G401 (cell line): ENCODE results near the gene GPR137. TPM values are rescaled to one million over a fixed set of nuclear protein-coding genes. Genes with fewer than 3 reads are reported as not detected.
"Not testable (repeated sequence)": the region's sequence is repeated elsewhere in the genome, so short reads cannot be mapped to it uniquely, and the experiment has no call there.

Experiments
- DNase-seq: peaks from one replicate; pipeline ENCODE4 v3.0.0-alpha.2; 2015; ENCODE audit warnings: low spot score
- in situ Hi-C: cut with HindIII; loops from 2 replicates; pipeline ENCODE4 v1.10.0; 2016; ENCODE audit warnings: low sequenced_read_pairs, mixed read lengths
- total RNA-seq: library from RNA; depleted of rRNA; stranded (reverse); fragments of >200 nt; shearing (Covaris generic); gene quantifications from 2 replicates; pipeline ENCODE4 v1.2.3, GENCODE V29; 2014; rRNA removed

GPR137 gene
- total RNA-seq = 17.8 and 25.9 TPM in 2 replicates

GRCh38 chr11:64284962-64285884 lies at the start of gene GPR137:
TSS of gene GPR137 (plus strand) at chr11:64285848. CDS start at chr11:64286525, 677 bp downstream.
- peak; percentile 82 for DNase-seq
- in situ Hi-C loops = no loop called here

- in situ Hi-C loops = no loop called here
- no peak for DNase-seq
Measured at GRCh38 chr11:64237484-64237951, 48.1 kb upstream of the GPR137 start.

- in situ Hi-C loops = no loop called here
- no peak for DNase-seq
Measured at GRCh38 chr11:64238076-64238475, 47.6 kb upstream of the GPR137 start.

GRCh38 chr11:64238999-64239398 lies 46.6 kb upstream of the GPR137 start:
- in situ Hi-C loops = no loop called here
- DNase-seq = no peak

GRCh38 chr11:64239662-64240434 lies 45.8 kb upstream of the GPR137 start:
- in situ Hi-C loops = no loop called here
- no peak for DNase-seq

GRCh38 chr11:64240435-64241240 lies 45.0 kb upstream of the GPR137 start, which contains the start of gene FKBP2:
TSS of gene FKBP2 (plus strand) at chr11:64241095. CDS start at chr11:64242388, 1,293 bp downstream.
- in situ Hi-C loops = no loop called here
- DNase-seq = peak; percentile 97

- in situ Hi-C loops = no loop called here
- peak; percentile 99 for DNase-seq
Measured at GRCh38 chr11:64241241-64241490, 44.5 kb upstream of the GPR137 start.

- in situ Hi-C loops = no loop called here
- DNase-seq = no peak
Measured at GRCh38 chr11:64241491-64242374, 43.9 kb upstream of the GPR137 start.

- in situ Hi-C loops = no loop called here
- DNase-seq = no peak
Measured at GRCh38 chr11:64243236-64243854, 42.3 kb upstream of the GPR137 start.

GRCh38 chr11:64244107-64244506 lies 41.5 kb upstream of the GPR137 start:
- DNase-seq = no peak
- in situ Hi-C loops = no loop called here

- DNase-seq = no peak
- in situ Hi-C loops = no loop called here
Measured at GRCh38 chr11:64244966-64245365, 40.7 kb upstream of the GPR137 start.

GRCh38 chr11:64245401-64245796 lies 40.2 kb upstream of the GPR137 start:
- no peak for DNase-seq
- in situ Hi-C loops = no loop called here

- in situ Hi-C loops = no loop called here
- no peak for DNase-seq
Measured at GRCh38 chr11:64245797-64246620, 39.6 kb upstream of the GPR137 start.

GRCh38 chr11:64246621-64246870 lies 39.1 kb upstream of the GPR137 start:
- in situ Hi-C loops, DNase-seq: not testable (repeated sequence)

GRCh38 chr11:64246871-64247728 lies 38.5 kb upstream of the GPR137 start, which contains the start of gene PPP1R14B:
TSS of gene PPP1R14B (minus strand) at chr11:64246943. CDS start at chr11:64246673, 270 bp downstream.
- peak; percentile 79 for DNase-seq
- in situ Hi-C loops = no loop called here

- in situ Hi-C loops = no loop called here
- no peak for DNase-seq
Measured at GRCh38 chr11:64247729-64248531, 37.7 kb upstream of the GPR137 start.
